CD4-positive, alpha-beta T cell (primary cell): ENCODE results near the gene ADGRG6. TPM values are rescaled to one million over a fixed set of nuclear protein-coding genes. Genes with fewer than 3 reads are reported as not detected.

Source experiments
- ATAC-seq: fragments of 200-7000 bp; cut with Tn5 transposase; one replicate; pipeline ENCODE4 v1.10.0; 2022; ENCODE audit warnings: mild to moderate bottlenecking; ENCODE audit not compliant: poor library complexity
- CTCF ChIA-PET: fragments of 350-600 bp; sonication (Branson Sonifier 250); formaldehyde crosslinking; loops from one replicate; lab custom pipeline; 2021; ENCODE audit warnings: antibody characterized with exemption, inconsistent platforms; lab: Charles Lee
- POLR2A ChIA-PET: fragments of 350-600 bp; sonication (Branson Sonifier 250); formaldehyde crosslinking; loops from one replicate; lab custom pipeline; 2021; ENCODE audit warnings: antibody characterized with exemption, inconsistent platforms; lab: Charles Lee
- DNase-seq, 14 experiments: peaks; one replicate each; pipeline ENCODE4 v3.0.0-alpha.2; 2013 to 2020; ENCODE audit warnings: mixed read lengths in 2 of 14
- H3K27ac ChIP-seq, 2 donors: one replicate each; pipeline versions ENCODE4 v1.5.1 to v1.7.0; 2013; ENCODE audit warnings: low read length in 2 of 2, low read depth in 1 of 2, mild to moderate bottlenecking in 1 of 2
- H3K27me3 ChIP-seq, 2 experiments: 1 replicate in 1 of 2; 2 replicates in 1 of 2; pipeline versions ENCODE4 v1.6.1 to v1.7.0; 2013; ENCODE audit warnings: low read length in 2 of 2, control low read depth in 1 of 2, mild to moderate bottlenecking in 1 of 2, moderate library complexity in 1 of 2; ENCODE audit not compliant: insufficient read depth in 2 of 2, control insufficient read depth in 1 of 2
- H3K36me3 ChIP-seq: one replicate; pipeline ENCODE4 v1.6.1; 2013; ENCODE audit warnings: low read length, control low read depth; ENCODE audit not compliant: insufficient read depth
- H3K4me1 ChIP-seq: one replicate; pipeline ENCODE4 v1.6.1; 2013; ENCODE audit warnings: low read length, control low read depth; ENCODE audit not compliant: insufficient read depth
- H3K4me3 ChIP-seq: one replicate; pipeline ENCODE4 v1.5.1; 2013; ENCODE audit warnings: mild to moderate bottlenecking, low read length, moderate library complexity
- H3K9me3 ChIP-seq, 2 experiments: 1 replicate in 1 of 2; 2 replicates in 1 of 2; pipeline versions ENCODE4 v1.6.1 to v1.7.0; 2013; ENCODE audit warnings: low read length in 2 of 2, mild to moderate bottlenecking in 2 of 2, control low read depth in 1 of 2, moderate library complexity in 1 of 2; ENCODE audit not compliant: control insufficient read depth in 1 of 2, insufficient read depth in 1 of 2
- H3K27ac Mint-ChIP-seq: one replicate; pipeline ENCODE4 v1.8.0; 2020; ENCODE audit warnings: mixed read lengths
- H3K27me3 Mint-ChIP-seq: one replicate; pipeline ENCODE4 v1.8.0; 2021; ENCODE audit warnings: mixed read lengths
- H3K36me3 Mint-ChIP-seq: one replicate; pipeline ENCODE4 v1.8.0; 2021; ENCODE audit warnings: low read depth, mixed read lengths
- H3K4me1 Mint-ChIP-seq: one replicate; pipeline ENCODE4 v1.8.0; 2021; ENCODE audit warnings: low read depth, mixed read lengths
- H3K4me3 Mint-ChIP-seq: one replicate; pipeline ENCODE4 v1.8.0; 2020; ENCODE audit warnings: mild to moderate bottlenecking, mixed read lengths
- H3K9me3 Mint-ChIP-seq: one replicate; pipeline ENCODE4 v1.8.0; 2020; ENCODE audit warnings: mixed read lengths
- intact Hi-C, 2 experiments: fragments of 100-400 bp; cut with DNase I in 1 of 2; cut with micrococcal nuclease in 1 of 2; formaldehyde crosslinking; loops; one replicate each; pipeline versions ENCODE4 v1.15.1 to v1.9.0; 2023 to 2025; cut with DNase I, micrococcal nuclease
- total RNA-seq, 174 experiments: library from RNA in 2 of 174; stranded (reverse) in 2 of 174; gene quantifications; one replicate each; pipeline ENCODE4 v1.2.3 and lab custom pipeline; 2021 to 2026
- TF ChIP-seq, protein P1 (sequence below): fragments of 200-600 bp; IDR thresholded peaks from one replicate; pipeline ENCODE4 v1.8.0; 2022; ENCODE audit warnings: antibody characterized with exemption, mild to moderate bottlenecking

Gene ADGRG6
- total RNA-seq, 2 experiments from 2014 or later: 0.31 to 0.63 TPM

DNA sequence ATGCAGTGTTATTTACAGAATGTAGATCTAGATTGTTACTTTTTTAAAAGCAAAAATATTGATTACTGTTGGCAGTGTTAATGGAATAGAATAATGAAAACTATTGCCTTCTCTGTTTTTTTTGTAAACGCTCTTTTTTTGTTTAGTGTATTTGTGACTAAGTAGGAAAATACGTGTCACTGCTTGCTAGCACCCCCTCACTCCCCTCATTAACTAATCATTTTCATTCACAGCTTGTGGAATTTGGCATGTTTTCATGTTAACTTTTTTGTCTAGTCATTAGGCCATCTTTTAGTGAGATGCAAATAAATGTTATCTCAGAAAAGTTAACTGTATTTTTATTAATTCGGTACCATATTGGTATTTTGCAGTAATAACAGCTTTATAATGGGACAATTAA lies 29.8 kb downstream of the ADGRG6 start:
- POLR2A ChIA-PET: interaction anchor here (0.9 to 1.2 kb wide), 2 partner anchors 9 to 26 kb away, joined by 4 to 5 read pairs; no protein-coding TSS in a partner anchor

DNA sequence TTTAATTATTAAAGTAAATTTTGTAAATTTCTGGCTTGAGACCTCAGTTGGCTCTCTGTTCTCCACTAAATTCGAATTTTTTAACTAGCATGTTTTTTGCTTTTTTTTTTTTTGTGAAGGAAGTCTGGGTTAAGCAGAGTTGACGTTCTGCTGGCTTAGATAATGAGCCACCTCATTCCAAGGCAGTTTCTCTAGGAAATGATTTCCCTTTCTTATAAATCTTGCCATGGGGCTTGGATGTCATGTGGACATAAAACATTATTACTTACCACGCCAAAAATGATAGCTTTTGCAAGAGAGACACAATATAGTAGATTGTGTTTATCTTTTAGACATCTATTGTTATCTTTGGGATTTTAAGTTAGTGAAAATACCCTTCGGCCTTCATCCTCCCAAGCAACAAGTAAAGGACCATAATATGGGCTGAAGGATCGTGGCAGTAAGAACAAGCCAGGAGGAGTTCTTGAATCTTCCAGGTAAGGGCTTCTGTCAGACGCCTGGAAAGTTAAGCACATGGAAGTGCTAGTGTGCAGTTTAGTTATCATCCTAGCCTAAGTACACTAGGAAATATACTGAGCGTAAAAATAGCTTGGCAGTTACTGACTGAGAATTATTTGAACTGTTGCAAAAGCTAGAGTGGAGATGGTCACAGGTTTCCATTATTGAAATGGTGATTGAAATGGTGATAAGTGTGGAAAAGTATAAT lies 30.7 kb downstream of the ADGRG6 start:
- no peaks in the 10 kb centered on the region for H3K9me3 Mint-ChIP-seq
- intact Hi-C loops: no loop called here
- Histone ChIP-seq H3K9me3 (no peaks in the 10 kb centered on the region), H3K27ac (no peak overlapping the region), H3K36me3 (no peaks in the 10 kb centered on the region), H3K4me1 (no peaks in the 10 kb centered on the region), H3K4me3 (no peak overlapping the region), H3K27me3 (no peaks in the 10 kb centered on the region)
- ChIA-PET CTCF (no interaction called here), POLR2A (no interaction called here)
- no peaks in the 10 kb centered on the region for H3K36me3 Mint-ChIP-seq
- peaks cover 10% of the 10 kb centered on the region for H3K4me1 Mint-ChIP-seq
- no peak overlapping the region for H3K4me3 Mint-ChIP-seq
- H3K27ac Mint-ChIP-seq: no peak overlapping the region
- no peak for DNase-seq
- no peaks in the 10 kb centered on the region for H3K27me3 Mint-ChIP-seq
- ATAC-seq: no peak
- TF ChIP-seq, protein P1, sequence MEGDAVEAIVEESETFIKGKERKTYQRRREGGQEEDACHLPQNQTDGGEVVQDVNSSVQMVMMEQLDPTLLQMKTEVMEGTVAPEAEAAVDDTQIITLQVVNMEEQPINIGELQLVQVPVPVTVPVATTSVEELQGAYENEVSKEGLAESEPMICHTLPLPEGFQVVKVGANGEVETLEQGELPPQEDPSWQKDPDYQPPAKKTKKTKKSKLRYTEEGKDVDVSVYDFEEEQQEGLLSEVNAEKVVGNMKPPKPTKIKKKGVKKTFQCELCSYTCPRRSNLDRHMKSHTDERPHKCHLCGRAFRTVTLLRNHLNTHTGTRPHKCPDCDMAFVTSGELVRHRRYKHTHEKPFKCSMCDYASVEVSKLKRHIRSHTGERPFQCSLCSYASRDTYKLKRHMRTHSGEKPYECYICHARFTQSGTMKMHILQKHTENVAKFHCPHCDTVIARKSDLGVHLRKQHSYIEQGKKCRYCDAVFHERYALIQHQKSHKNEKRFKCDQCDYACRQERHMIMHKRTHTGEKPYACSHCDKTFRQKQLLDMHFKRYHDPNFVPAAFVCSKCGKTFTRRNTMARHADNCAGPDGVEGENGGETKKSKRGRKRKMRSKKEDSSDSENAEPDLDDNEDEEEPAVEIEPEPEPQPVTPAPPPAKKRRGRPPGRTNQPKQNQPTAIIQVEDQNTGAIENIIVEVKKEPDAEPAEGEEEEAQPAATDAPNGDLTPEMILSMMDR: no peak

More for the DNA sequence above, 29.8 kb downstream of the ADGRG6 start:
- CTCF ChIA-PET: interaction anchor here (1.0 kb wide), 1 partner anchor 11 kb away, joined by 3 read pairs; no protein-coding TSS in a partner anchor
- H3K4me3 Mint-ChIP-seq: no peak overlapping the region
- peak overlapping the region; percentile 34 for H3K27ac Mint-ChIP-seq
- no peak overlapping the region for H3K4me3 ChIP-seq
- H3K4me1 ChIP-seq: no peaks in the 10 kb centered on the region
- H3K36me3 ChIP-seq: no peaks in the 10 kb centered on the region
- TF ChIP-seq, protein P1: no peak
- no peaks in the 10 kb centered on the region for H3K27me3 Mint-ChIP-seq
- no peaks in the 10 kb centered on the region for H3K27me3 ChIP-seq
- intact Hi-C loops: no loop called here
- H3K4me1 Mint-ChIP-seq: peaks cover 10% of the 10 kb centered on the region
- ATAC-seq (no peak), DNase-seq (no peak)
- no peaks in the 10 kb centered on the region for H3K9me3 ChIP-seq
- H3K9me3 Mint-ChIP-seq: no peaks in the 10 kb centered on the region
- H3K36me3 Mint-ChIP-seq: no peaks in the 10 kb centered on the region
- no peak overlapping the region for H3K27ac ChIP-seq

DNA sequence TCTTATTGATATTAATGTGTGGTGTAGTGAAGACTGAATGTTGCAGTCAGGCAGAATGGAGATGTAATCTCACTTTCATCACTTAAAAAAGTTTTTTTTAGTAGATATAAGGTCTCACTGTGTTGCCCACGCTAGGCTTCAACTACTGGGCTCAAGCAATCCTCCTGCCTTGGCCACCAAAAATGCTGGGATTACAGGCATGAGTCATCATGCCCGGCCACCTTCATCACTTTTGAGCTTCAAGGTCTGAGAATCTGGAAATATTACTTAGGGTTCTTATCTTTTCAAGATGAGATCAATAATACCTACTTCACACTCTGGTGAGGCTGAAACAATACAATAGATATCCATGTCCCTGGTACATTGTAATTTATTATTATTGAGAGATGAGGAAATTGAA lies 31.6 kb downstream of the ADGRG6 start:
- POLR2A ChIA-PET: no interaction called here
- Histone ChIP-seq H3K4me1 (no peaks in the 10 kb centered on the region), H3K4me3 (no peak overlapping the region), H3K36me3 (no peaks in the 10 kb centered on the region), H3K27me3 (no peaks in the 10 kb centered on the region), H3K9me3 (no peaks in the 10 kb centered on the region), H3K27ac (no peak overlapping the region)
- no peak for ATAC-seq
- Mint-ChIP-seq H3K27ac (no peak overlapping the region), H3K9me3 (no peaks in the 10 kb centered on the region), H3K27me3 (no peaks in the 10 kb centered on the region), H3K4me1 (peaks cover 10% of the 10 kb centered on the region), H3K36me3 (no peaks in the 10 kb centered on the region), H3K4me3 (no peak overlapping the region)
- intact Hi-C loops: no loop called here
- DNase-seq: no peak
- CTCF ChIA-PET: interaction anchor here (1.0 kb wide), 1 partner anchor 23 kb away, joined by 3 read pairs; no protein-coding TSS in a partner anchor
- TF ChIP-seq, protein P1: no peak
